Stomach (tissue), 4 donors: ENCODE measurements around the gene PCGF3.

Experiments used
- EP300 ChIP-seq: sonication (generic); formaldehyde crosslinking; IDR thresholded peaks from one replicate; pipeline ENCODE4 v1.6.1; 2017; ENCODE audit warnings: antibody characterized with exemption
- POLR2A ChIP-seq, 4 donors: fragments of 450-650 bp; IDR thresholded peaks; one replicate each; pipeline ENCODE4 v1.6.1; 2016; ENCODE audit warnings: antibody characterized with exemption in 4 of 4, control low read depth in 2 of 4, mild to moderate bottlenecking in 1 of 4, moderate library complexity in 1 of 4
- POLR2AphosphoS5 ChIP-seq, 3 donors: sonication (generic); formaldehyde crosslinking; IDR thresholded peaks; one replicate each; pipeline ENCODE4 v1.6.1; 2016; ENCODE audit warnings: antibody characterized with exemption in 3 of 3
- TF ChIP-seq, protein P1 (sequence below), 7 experiments: fragments of 450-650 bp in 4 of 7; fragments of 200-600 bp in 3 of 7; sonication (generic) in 3 of 7; IDR thresholded peaks; one replicate each; pipeline ENCODE4 v1.5.1; 2016 to 2019; ENCODE audit warnings: antibody characterized with exemption in 7 of 7, control low read depth in 2 of 7, mild to moderate bottlenecking in 1 of 7

DNA sequence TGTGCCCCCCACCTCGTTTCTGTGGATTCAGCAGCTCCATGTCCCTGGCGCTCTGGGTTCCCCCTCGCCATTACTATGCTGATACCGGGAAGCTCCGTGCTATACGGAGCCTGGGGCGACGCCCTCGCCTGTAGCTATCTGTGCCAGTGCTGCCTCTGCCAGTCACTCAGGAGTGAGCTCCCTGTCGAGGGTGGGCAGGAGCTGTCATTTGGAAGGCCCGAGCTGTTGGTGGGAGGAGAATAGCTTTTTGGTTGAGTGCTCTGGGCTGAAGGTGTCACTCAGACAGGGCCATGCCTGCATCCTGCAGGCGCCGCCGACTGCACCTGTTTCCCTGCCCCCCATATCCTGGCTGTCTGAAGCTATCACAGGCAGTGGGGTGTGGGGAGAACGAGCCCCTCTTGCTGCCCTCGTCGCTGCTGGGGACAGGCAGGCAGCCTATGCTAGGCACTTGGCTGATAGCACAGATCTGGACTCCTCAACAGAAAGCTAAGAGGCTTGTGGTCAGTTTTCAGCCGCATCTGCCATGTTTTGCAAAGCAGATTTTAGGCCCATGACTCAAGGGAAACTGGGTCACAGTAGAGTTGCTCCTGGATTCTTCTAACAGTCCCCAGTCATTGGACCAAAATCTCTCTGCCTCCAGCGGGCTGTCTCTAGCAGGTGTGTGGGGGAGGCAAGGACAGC lies 88.4 kb downstream of the PCGF3 start:
- TF ChIP-seq, protein P1, sequence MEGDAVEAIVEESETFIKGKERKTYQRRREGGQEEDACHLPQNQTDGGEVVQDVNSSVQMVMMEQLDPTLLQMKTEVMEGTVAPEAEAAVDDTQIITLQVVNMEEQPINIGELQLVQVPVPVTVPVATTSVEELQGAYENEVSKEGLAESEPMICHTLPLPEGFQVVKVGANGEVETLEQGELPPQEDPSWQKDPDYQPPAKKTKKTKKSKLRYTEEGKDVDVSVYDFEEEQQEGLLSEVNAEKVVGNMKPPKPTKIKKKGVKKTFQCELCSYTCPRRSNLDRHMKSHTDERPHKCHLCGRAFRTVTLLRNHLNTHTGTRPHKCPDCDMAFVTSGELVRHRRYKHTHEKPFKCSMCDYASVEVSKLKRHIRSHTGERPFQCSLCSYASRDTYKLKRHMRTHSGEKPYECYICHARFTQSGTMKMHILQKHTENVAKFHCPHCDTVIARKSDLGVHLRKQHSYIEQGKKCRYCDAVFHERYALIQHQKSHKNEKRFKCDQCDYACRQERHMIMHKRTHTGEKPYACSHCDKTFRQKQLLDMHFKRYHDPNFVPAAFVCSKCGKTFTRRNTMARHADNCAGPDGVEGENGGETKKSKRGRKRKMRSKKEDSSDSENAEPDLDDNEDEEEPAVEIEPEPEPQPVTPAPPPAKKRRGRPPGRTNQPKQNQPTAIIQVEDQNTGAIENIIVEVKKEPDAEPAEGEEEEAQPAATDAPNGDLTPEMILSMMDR (IDR thresholded peaks at IDR 0.05), result no peak
- no peak for TF ChIP-seq POLR2A (IDR thresholded peaks at IDR 0.05)
- TF ChIP-seq EP300, result no peak
- no peak for TF ChIP-seq POLR2AphosphoS5 (IDR thresholded peaks at IDR 0.05)
